T-cell (primary cell): Measurements from ENCODE around the gene OR12D2. TPM values are rescaled to one million over a fixed set of nuclear protein-coding genes. Genes with fewer than 3 reads are reported as not detected.

ENCODE experiments used
- ATAC-seq, 4 experiments: fragments of 200-7000 bp in 3 of 4; fragments of 150-1000 bp in 1 of 4; cut with Tn5 transposase; replicated peaks in 1 of 4; 1 replicate in 3 of 4; 2 replicates in 1 of 4; pipeline ENCODE4 v1.10.0; 2021; ENCODE audit warnings: moderate library complexity in 3 of 4, mild to moderate bottlenecking in 2 of 4, moderate number of reproducible peaks in 1 of 4
- CTCF ChIA-PET, 2 donors: fragments of 300-600 bp; sonication (Branson Sonifier 250); formaldehyde crosslinking; loops; one replicate each; lab custom pipeline; 2022; ENCODE audit warnings: antibody characterized with exemption in 2 of 2; lab: Charles Lee
- POLR2A ChIA-PET, 2 donors: fragments of 300-600 bp; sonication (Branson Sonifier 250); formaldehyde crosslinking; loops; one replicate each; lab custom pipeline; 2022; ENCODE audit warnings: antibody characterized with exemption in 2 of 2; lab: Charles Lee
- DNase-seq, 35 experiments: peaks; one replicate each; pipeline versions ENCODE4 v3.0.0 to v3.0.0-alpha.2; 2013 to 2023
- H3K27ac ChIP-seq: one replicate; pipeline ENCODE4 v1.5.1; 2013; ENCODE audit warnings: low read length
- H3K27me3 ChIP-seq, 2 experiments: replicated peaks in 1 of 2; 1 replicate in 1 of 2; 2 replicates in 1 of 2; pipeline versions ENCODE4 v1.6.1 to v1.7.0; 2013; ENCODE audit warnings: low read length in 1 of 2, mixed read lengths in 1 of 2; ENCODE audit not compliant: control insufficient read depth in 2 of 2, insufficient read depth in 2 of 2; ENCODE audit errors: extremely low read depth in 1 of 2
- H3K36me3 ChIP-seq, 2 donors: 1 replicate in 1 of 2; 2 replicates in 1 of 2; pipeline versions ENCODE4 v1.6.1 to v1.7.0; 2013; ENCODE audit warnings: low read length in 1 of 2; ENCODE audit not compliant: control insufficient read depth in 2 of 2, insufficient read depth in 1 of 2; ENCODE audit errors: extremely low read depth in 1 of 2
- H3K4me1 ChIP-seq, 2 experiments: 1 replicate in 1 of 2; 2 replicates in 1 of 2; pipeline versions ENCODE4 v1.6.1 to v1.7.0; 2013; ENCODE audit warnings: low read length in 2 of 2, mixed read lengths in 1 of 2; ENCODE audit not compliant: insufficient read depth in 2 of 2, control insufficient read depth in 1 of 2; ENCODE audit errors: extremely low read depth in 1 of 2
- H3K4me3 ChIP-seq, 2 donors: 1 replicate in 1 of 2; 2 replicates in 1 of 2; pipeline versions ENCODE4 v1.5.1 to v1.7.0; 2013; ENCODE audit warnings: mild to moderate bottlenecking in 2 of 2, low read length in 1 of 2, moderate library complexity in 1 of 2; ENCODE audit not compliant: control insufficient read depth in 1 of 2; ENCODE audit errors: extremely low read depth in 1 of 2
- H3K9me3 ChIP-seq: 2 replicates; pipeline ENCODE4 v1.7.0; 2013
- H3K27ac Mint-ChIP-seq, 2 donors: one replicate each; pipeline ENCODE4 v1.8.0; 2020 to 2021; ENCODE audit warnings: mild to moderate bottlenecking in 2 of 2, mixed read lengths in 2 of 2
- H3K27me3 Mint-ChIP-seq, 2 donors: one replicate each; pipeline ENCODE4 v1.8.0; 2021 to 2022; ENCODE audit warnings: mixed read lengths in 2 of 2
- H3K36me3 Mint-ChIP-seq: one replicate; pipeline ENCODE4 v1.8.0; 2021; ENCODE audit warnings: mixed read lengths
- H3K4me1 Mint-ChIP-seq, 3 donors: one replicate each; pipeline ENCODE4 v1.8.0; 2020 to 2022; ENCODE audit warnings: mixed read lengths in 3 of 3, mild to moderate bottlenecking in 1 of 3
- H3K4me3 Mint-ChIP-seq, 3 donors: one replicate each; pipeline ENCODE4 v1.8.0; 2020 to 2022; ENCODE audit warnings: mild to moderate bottlenecking in 3 of 3, mixed read lengths in 3 of 3, moderate library complexity in 3 of 3
- H3K9me3 Mint-ChIP-seq, 3 donors: one replicate each; pipeline ENCODE4 v1.8.0; 2020 to 2022; ENCODE audit warnings: mixed read lengths in 3 of 3
- WGBS: methylation state at CpG from one replicate; pipeline ENCODE4 v1.1.5; 2013; ENCODE audit warnings: missing lambda C conversion rate; ENCODE audit not compliant: insufficient coverage; 5-methylcytosine and 5-hydroxymethylcytosine counted together
- total RNA-seq, 35 experiments: library from RNA in 6 of 35; stranded (reverse) in 6 of 35; fragments of 120-200 nt in 1 of 35; gene quantifications; one replicate each; pipeline versions ENCODE4 v1.2.1 to v1.2.4 and lab custom pipeline; 2013 to 2026

OR12D2 gene
- total RNA-seq, 5 donors from 2014 or later (not counting 1 experiment from before 2014, with no cell fraction given), result not detected

DNA sequence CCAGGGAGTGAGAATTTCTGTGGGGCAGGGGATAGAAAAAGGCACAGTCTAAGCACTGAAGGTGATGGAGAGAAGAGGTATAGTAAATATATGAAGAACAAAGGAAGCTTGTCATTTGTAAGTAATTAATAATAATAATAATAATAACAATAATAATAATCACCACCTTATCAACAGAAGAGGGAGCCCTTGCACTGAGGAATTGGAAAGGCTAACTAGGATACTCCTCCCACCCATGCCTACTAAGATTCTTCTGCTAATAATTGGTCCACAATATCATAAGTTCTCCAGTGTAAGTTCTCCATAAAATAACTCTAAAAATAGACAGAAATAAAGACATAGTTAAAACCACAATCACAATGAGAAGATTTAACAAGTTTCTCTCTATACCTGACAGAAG is 19.4 kb upstream of the OR12D2 start:
- Mint-ChIP-seq H3K4me1 (no peaks in the 10 kb centered on the region), H3K36me3 (no peaks in the 10 kb centered on the region), H3K27me3 (peaks cover 32% of the 10 kb centered on the region in 2 donors), H3K27ac (no peak overlapping the region), H3K9me3 (no peaks in the 10 kb centered on the region), H3K4me3 (no peak overlapping the region)
- Histone ChIP-seq H3K9me3 (no peaks in the 10 kb centered on the region), H3K4me1 (no peaks in the 10 kb centered on the region), H3K36me3 (no peaks in the 10 kb centered on the region), H3K4me3 (no peak overlapping the region), H3K27me3 (peaks cover 0 to 11% of the 10 kb centered on the region in 2 experiments), H3K27ac (no peak overlapping the region)
- CTCF ChIA-PET, result no interaction called here
- POLR2A ChIA-PET, result no interaction called here
- DNase-seq (no peak), ATAC-seq (no peak)

GRCh38 chr6:29388533-29388932 is 6.9 kb upstream of the OR12D2 start:
- Mint-ChIP-seq H3K27me3 (peaks cover 30 to 38% of the 10 kb centered on the region in 2 donors), H3K9me3 (no peaks in the 10 kb centered on the region)
- CTCF ChIA-PET, result no interaction called here

DNA sequence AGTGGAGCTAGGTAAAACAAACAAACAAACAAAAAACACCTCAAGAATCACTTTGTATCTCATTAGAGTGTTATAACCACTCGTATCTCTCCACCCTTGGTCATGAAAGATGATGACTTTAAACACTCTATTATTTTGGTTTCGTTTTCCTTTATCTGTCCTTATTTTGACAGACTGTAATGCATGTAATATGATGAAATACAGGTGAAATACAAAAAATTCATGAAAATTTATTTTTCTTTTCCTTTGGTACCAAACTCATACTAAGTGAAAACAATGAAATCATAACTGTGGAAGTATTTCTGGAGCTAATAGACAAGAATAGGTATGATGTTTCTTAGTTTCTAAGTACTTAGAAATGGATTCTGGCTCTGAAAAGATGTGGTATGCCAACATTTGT is 4.1 kb downstream of the OR12D2 start:
- CTCF ChIA-PET, result no interaction called here
- Mint-ChIP-seq H3K4me3 (no peak overlapping the region), H3K27me3 (peaks cover 40 to 56% of the 10 kb centered on the region in 2 donors), H3K9me3 (no peaks in the 10 kb centered on the region), H3K36me3 (no peaks in the 10 kb centered on the region), H3K4me1 (no peaks in the 10 kb centered on the region), H3K27ac (no peak overlapping the region)
- no peaks in the 10 kb centered on the region for H3K4me1 ChIP-seq
- H3K9me3 ChIP-seq, result no peaks in the 10 kb centered on the region
- peaks cover 0 to 3% of the 10 kb centered on the region in 2 experiments for H3K27me3 ChIP-seq
- POLR2A ChIA-PET, result interaction anchor here in 1 of 2 donors (0.6 kb wide), 1 partner anchor 16 kb away, joined by 3 read pairs; no protein-coding TSS in a partner anchor
- no peaks in the 10 kb centered on the region for H3K36me3 ChIP-seq
- DNase-seq (no peak), ATAC-seq (no peak)
- H3K4me3 ChIP-seq, result no peak overlapping the region
- no CpG with 5 or more reads among the region's 2 CpGs for WGBS
- H3K27ac ChIP-seq, result no peak overlapping the region

More at GRCh38 chr6:29388533-29388932, 6.9 kb upstream of the OR12D2 start:
- no peaks in the 10 kb centered on the region for H3K36me3 ChIP-seq
- no peaks in the 10 kb centered on the region for H3K9me3 ChIP-seq
- ATAC-seq (no peak), DNase-seq (no peak)
- Mint-ChIP-seq H3K27ac (no peak overlapping the region), H3K4me1 (no peaks in the 10 kb centered on the region), H3K36me3 (no peaks in the 10 kb centered on the region), H3K4me3 (no peak overlapping the region)
- POLR2A ChIA-PET, result no interaction called here
- H3K4me1 ChIP-seq, result no peaks in the 10 kb centered on the region
- no peak overlapping the region for H3K27ac ChIP-seq
- H3K27me3 ChIP-seq, result peaks cover 0 to 15% of the 10 kb centered on the region in 2 experiments
- 39% methylated on average over 2 of the region's 4 CpGs for WGBS
- no peak overlapping the region for H3K4me3 ChIP-seq

GRCh38 chr6:29403801-29404200 is 8.4 kb downstream of the OR12D2 start:
- DNase-seq (no peak), ATAC-seq (no peak)
- Mint-ChIP-seq H3K4me1 (no peaks in the 10 kb centered on the region), H3K27me3 (peaks cover 47 to 64% of the 10 kb centered on the region in 2 donors), H3K4me3 (no peak overlapping the region), H3K36me3 (no peaks in the 10 kb centered on the region), H3K9me3 (peaks cover 0 to 6% (median 3%) of the 10 kb centered on the region in 3 donors), H3K27ac (no peak overlapping the region)
- CTCF ChIA-PET, result no interaction called here
- Histone ChIP-seq H3K36me3 (no peaks in the 10 kb centered on the region), H3K9me3 (no peaks in the 10 kb centered on the region), H3K4me1 (no peaks in the 10 kb centered on the region), H3K27me3 (peaks cover 0 to 3% of the 10 kb centered on the region in 2 experiments), H3K27ac (no peak overlapping the region), H3K4me3 (no peak overlapping the region)
- POLR2A ChIA-PET, result no interaction called here
- WGBS, result no CpG with 5 or more reads among the region's 1 CpG

GRCh38 chr6:29414588-29414987 is 19.2 kb downstream of the OR12D2 start, which contains the start of gene OR12D1:
Gene OR12D1 (plus strand): TSS chr6:29414928.
- ChIA-PET POLR2A (no interaction called here), CTCF (no interaction called here)
- H3K9me3 ChIP-seq, result no peaks in the 10 kb centered on the region
- Mint-ChIP-seq H3K36me3 (no peaks in the 10 kb centered on the region), H3K4me1 (no peaks in the 10 kb centered on the region), H3K4me3 (no peak within 1 kb of the TSS), H3K9me3 (peaks cover 18 to 24% (median 20%) of the 10 kb centered on the region in 3 donors), H3K27ac (no peak within 1 kb of the TSS), H3K27me3 (peaks cover 35 to 46% of the 10 kb centered on the region in 2 donors)
- ATAC-seq (no peak), DNase-seq (no peak)
- H3K4me1 ChIP-seq, result no peaks in the 10 kb centered on the region
- H3K36me3 ChIP-seq, result no peaks in the 10 kb centered on the region
- no peak within 1 kb of the TSS for H3K4me3 ChIP-seq
- H3K27ac ChIP-seq, result no peak within 1 kb of the TSS
- H3K27me3 ChIP-seq, result peaks cover 0 to 10% of the 10 kb centered on the region in 2 experiments

DNA sequence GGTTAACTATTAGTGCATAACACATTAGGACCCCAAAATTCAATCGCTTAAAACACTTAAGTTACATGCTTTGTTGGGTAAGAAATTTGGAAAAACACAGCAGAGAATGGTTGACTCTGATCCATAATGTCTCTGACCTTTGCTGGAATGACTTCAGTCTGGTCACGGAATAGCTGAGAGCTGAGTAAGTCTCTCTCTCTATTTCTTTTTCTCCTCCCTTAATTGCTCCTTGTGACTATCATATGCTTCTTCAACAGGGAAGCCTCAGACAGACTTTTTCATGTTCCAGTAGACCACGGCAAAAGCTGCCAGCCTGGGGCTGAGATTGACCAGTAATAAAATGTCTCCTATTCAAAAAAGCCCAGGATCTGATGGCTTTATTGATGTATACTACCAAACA is 24.1 kb downstream of the OR12D2 start:
- H3K27me3 Mint-ChIP-seq, result peaks cover 32 to 43% of the 10 kb centered on the region in 2 donors
- WGBS, result no CpG with 5 or more reads among the region's 3 CpGs
- Histone ChIP-seq H3K4me3 (no peak overlapping the region), H3K9me3 (no peaks in the 10 kb centered on the region), H3K27me3 (no peaks in the 10 kb centered on the region), H3K36me3 (no peaks in the 10 kb centered on the region), H3K4me1 (no peaks in the 10 kb centered on the region), H3K27ac (no peak overlapping the region)
- H3K36me3 Mint-ChIP-seq, result no peaks in the 10 kb centered on the region
- H3K9me3 Mint-ChIP-seq, result peaks cover 0 to 4% (median 0%) of the 10 kb centered on the region in 3 donors
- H3K27ac Mint-ChIP-seq, result no peak overlapping the region
- H3K4me3 Mint-ChIP-seq, result no peak overlapping the region
- CTCF ChIA-PET, result no interaction called here
- no peak for ATAC-seq
- POLR2A ChIA-PET, result no interaction called here
- no peaks in the 10 kb centered on the region for H3K4me1 Mint-ChIP-seq
- no peak for DNase-seq

- WGBS, result no CpG with 5 or more reads among the region's 2 CpGs
- Mint-ChIP-seq H3K27ac (no peak overlapping the region), H3K27me3 (peaks cover 50 to 51% of the 10 kb centered on the region in 2 donors), H3K36me3 (no peaks in the 10 kb centered on the region), H3K4me1 (no peaks in the 10 kb centered on the region), H3K9me3 (peaks cover 0 to 4% (median 0%) of the 10 kb centered on the region in 3 donors), H3K4me3 (no peak overlapping the region)
- Histone ChIP-seq H3K4me3 (no peak overlapping the region), H3K27me3 (peaks cover 0 to 13% of the 10 kb centered on the region in 2 experiments), H3K4me1 (no peaks in the 10 kb centered on the region), H3K9me3 (no peaks in the 10 kb centered on the region), H3K27ac (no peak overlapping the region), H3K36me3 (no peaks in the 10 kb centered on the region)
- ATAC-seq (no peak), DNase-seq (no peak)
- POLR2A ChIA-PET, result no interaction called here
- CTCF ChIA-PET, result no interaction called here
Observed at GRCh38 chr6:29424168-29424567, 28.7 kb downstream of the OR12D2 start.
